GM18517 (cell line): ENCODE results near the gene BEST4.
A peak's percentile ranks its signal among the peaks of the same experiment; 100 is the strongest.
"Not testable (repeated sequence)": the region's sequence is repeated elsewhere in the genome, so short reads cannot be mapped to it uniquely, and the experiment has no call there.

Experiments used
- ATAC-seq: cut with Tn5 transposase; IDR thresholded peaks from one replicate; pipeline ENCODE4 v1.9.1; 2021; ENCODE audit warnings: mild to moderate bottlenecking, moderate library complexity; ENCODE audit not compliant: unreplicated experiment

The BEST4 gene

GRCh38 chr1:44819608-44820327 is 31.8 kb upstream of the BEST4 start:
- ATAC-seq: peak; percentile 79

- no peak for ATAC-seq
Measured at GRCh38 chr1:44819196-44819607, 31.2 kb upstream of the BEST4 start.

- no peak for ATAC-seq
Measured at GRCh38 chr1:44817771-44818495, 30.0 kb upstream of the BEST4 start.

GRCh38 chr1:44817307-44817706 is 29.3 kb upstream of the BEST4 start:
- no peak for ATAC-seq

- not testable (repeated sequence) for ATAC-seq
Measured at GRCh38 chr1:44815926-44816325, 28.0 kb upstream of the BEST4 start.

- no peak for ATAC-seq
Measured at GRCh38 chr1:44812822-44813543, 25.0 kb upstream of the BEST4 start.

GRCh38 chr1:44811234-44811633 is 23.3 kb upstream of the BEST4 start:
- ATAC-seq: no peak

GRCh38 chr1:44810762-44811105 is 22.8 kb upstream of the BEST4 start:
- ATAC-seq: not testable (repeated sequence)

GRCh38 chr1:44810101-44810761 is 22.3 kb upstream of the BEST4 start:
- ATAC-seq: no peak

- peak; percentile 53 for ATAC-seq
Measured at GRCh38 chr1:44808938-44809917, 21.3 kb upstream of the BEST4 start.

GRCh38 chr1:44808063-44808937 is 20.3 kb upstream of the BEST4 start, which contains the start of gene BTBD19:
BTBD19 (plus strand) TSS chr1:44808523; CDS start chr1:44808821, 298 bp downstream.
- peak; percentile 36 for ATAC-seq

GRCh38 chr1:44807364-44808062 is 19.5 kb upstream of the BEST4 start:
- ATAC-seq: peak; percentile 35

- no peak for ATAC-seq
Measured at GRCh38 chr1:44806704-44807363, 18.9 kb upstream of the BEST4 start, which contains the start of gene DYNLT4. DYNLT4 (minus strand) TSS chr1:44807351; CDS start chr1:44806668, 683 bp downstream.

GRCh38 chr1:44806025-44806703 is 18.2 kb upstream of the BEST4 start:
- ATAC-seq: no peak

- ATAC-seq: no peak
Measured at GRCh38 chr1:44805311-44806024, 17.5 kb upstream of the BEST4 start.

- no peak for ATAC-seq
Measured at GRCh38 chr1:44803312-44804095, 15.5 kb upstream of the BEST4 start.
